GM19438 (cell line): ENCODE data around the gene HEPN1.

Source experiments
- ATAC-seq: cut with Tn5 transposase; IDR thresholded peaks from one replicate; pipeline ENCODE4 v1.9.1; 2021; ENCODE audit warnings: low read depth; ENCODE audit not compliant: unreplicated experiment

Gene HEPN1

DNA sequence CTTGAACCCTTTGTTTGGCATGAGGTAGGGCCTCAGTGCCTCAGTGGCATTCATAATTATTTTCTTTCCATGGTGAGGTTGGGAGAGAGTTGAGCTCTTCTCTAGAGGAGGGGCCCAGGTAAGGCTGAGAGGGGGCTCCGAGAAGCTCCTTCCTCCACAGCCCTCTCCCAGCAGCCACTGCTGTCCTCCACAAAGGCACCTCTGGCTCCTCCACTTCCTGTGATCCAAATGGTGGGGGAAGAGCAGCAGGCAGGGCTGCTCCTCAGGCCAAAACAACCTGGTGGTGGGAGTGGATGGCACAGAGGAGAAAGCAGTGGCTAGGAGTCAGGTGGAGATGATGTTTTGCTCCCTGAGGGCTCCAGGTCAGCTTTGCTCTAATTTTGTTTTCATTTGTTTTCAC lies 34.7 kb upstream of the HEPN1 start:
- no peak for ATAC-seq

DNA sequence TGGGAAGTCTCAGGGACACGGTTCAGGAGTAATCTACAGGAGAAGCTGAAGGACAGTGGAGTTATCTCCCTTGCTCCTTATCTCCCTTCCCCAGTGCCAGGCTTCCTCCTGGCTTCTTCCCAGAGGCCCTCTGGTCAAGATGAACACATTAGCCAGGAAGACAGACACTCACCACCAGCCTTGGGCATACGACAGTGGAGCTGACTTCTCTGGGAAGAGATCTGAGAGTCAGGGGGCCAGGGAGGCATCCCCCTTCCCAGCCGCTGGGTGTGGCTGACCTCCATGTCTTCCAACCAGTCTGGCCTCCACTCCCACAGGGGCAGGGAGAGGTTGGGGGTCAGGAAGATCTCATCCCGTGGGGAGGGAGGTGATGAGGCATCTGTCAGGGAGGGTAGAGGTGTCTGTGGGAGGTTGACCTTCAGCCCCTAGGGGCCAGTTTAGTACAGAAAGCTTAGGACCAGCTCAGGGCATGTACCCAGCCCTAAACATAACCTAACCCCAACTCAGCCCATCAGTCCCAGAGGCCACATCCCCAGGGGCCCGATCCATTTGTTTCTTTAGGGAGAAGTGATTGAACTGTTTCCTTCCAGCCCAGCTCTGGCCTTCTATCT lies 34.1 kb upstream of the HEPN1 start:
- no peak for ATAC-seq

DNA sequence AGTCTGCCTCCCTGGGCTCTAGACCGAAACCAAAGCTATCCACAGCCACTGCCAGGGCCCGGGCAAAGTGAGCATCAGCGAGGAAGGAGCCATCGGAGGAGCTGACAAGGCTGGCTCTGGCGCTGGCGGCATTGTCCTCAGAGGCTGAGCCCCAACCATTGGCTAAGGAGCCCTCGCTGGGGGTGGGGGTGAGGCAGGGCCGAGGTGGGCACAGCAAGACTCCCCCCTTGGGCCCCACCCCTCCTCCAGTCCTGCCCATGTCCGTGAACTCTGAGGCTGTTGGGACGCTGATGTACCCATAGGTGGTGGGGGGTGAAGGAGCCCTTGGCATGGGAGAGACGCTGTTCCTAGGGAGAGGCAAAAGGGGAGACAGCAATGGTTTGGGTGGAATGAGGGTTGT lies 32.6 kb upstream of the HEPN1 start:
- no peak for ATAC-seq

DNA sequence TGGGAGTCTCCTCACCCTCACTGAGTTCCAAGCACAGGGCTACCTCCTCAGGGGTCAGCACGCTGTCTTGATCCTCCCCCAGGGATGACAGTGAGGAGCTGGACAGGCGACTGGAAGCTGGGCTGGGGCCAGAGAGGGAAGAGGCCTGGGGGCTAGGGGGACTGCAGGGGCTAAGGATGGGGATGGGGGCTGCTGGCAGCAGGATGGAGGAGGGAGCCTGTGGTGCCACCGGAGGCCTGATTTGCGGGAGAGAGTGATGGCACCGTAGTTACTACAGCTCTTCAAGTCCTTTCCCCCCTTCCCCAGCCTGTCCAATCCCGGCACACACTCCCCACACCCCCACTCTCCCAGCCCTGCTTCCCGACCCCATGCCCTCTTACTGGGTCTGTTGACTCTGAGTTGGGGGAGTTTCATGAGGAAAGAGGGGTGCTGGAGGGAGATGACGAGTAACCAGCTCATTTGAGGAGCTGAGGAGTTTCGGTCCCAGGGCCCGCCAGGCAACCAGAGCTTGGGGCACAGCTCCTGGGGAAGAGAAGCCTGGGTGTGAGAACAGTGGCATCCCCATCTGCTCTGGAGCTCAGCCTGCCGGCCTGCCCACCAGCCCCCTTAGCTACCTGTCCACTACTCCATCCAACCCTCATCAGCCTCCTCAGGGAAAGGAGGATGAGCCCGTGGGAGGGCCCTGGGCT lies 31.9 kb upstream of the HEPN1 start:
- no peak for ATAC-seq

DNA sequence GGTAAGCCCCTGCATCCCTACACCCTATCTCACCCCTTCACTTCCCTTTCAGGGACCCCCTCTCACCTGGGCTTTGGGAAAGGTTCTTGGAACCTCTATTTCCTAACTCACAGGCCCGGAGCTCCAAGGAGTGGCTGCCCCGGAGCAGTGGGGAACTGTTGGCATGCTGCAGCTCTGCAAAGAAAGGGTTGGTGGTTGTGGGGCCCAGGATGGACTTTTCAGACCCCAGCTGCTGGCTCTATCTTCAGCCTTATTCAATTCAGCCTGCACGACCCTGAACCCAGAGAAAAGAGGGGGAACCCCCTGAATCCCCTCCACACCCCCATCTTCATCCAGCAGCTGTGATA lies 31.4 kb upstream of the HEPN1 start:
- ATAC-seq, result no peak

DNA sequence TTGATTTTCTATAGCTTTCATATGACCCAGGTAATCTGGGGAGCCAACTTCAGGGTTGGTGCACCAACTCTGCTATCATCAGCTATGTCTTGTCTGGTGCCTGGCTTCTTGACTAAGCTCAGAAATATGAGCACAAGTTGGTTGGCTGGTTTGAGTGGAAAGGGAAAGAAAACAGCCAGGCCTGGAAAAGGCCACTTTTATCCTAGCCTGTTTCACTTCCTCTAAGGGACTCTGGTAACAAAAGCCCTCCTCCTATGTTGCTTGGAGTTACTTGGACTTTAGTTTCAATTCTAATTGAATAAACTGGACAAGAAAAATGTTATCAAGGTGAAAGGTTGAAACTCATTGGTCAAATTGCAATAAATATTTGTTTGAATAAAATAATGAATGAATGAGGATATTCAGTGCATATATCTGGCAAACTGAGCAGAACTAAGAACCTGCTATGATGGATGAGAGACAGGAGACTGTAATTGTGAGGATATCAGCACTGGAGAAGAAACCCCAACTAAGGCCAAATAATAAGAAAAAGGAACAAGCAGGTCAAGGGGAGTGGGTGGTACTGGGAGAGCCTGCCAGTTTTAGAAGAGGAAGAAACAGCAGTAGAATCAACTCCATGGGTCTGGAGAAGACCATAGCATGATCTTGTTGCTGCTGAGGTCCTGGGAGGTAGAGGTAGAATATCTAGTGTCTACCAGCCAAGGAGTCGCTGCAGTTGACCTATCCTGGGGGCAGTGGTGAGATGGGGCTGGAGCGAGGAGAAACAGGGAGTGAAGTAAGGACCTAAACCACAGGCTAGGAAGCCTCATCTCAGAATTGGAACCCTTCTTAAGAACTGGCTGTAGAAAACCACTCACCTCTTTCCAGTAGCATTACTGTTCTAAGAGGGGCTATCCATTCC lies 29.6 kb upstream of the HEPN1 start:
- no peak for ATAC-seq

DNA sequence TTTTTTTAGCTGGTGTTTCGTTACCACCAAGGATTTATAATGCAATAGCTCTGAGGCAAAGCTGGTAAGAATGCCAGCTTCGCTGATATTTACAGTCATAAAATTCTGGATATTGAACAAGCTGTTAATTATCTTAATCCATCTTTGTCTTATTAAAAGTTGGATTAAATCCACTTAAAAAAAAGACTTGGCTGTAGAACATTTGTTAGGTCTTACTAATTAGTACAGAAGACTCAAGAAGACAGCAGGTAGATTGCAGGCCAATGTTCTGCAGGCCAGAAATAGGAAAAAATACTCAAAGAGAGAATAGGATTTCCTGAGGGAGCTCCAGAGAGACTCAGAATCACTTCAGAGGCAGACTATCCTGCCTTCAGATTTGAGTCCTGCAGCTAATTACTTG lies 28.9 kb upstream of the HEPN1 start:
- no peak for ATAC-seq

DNA sequence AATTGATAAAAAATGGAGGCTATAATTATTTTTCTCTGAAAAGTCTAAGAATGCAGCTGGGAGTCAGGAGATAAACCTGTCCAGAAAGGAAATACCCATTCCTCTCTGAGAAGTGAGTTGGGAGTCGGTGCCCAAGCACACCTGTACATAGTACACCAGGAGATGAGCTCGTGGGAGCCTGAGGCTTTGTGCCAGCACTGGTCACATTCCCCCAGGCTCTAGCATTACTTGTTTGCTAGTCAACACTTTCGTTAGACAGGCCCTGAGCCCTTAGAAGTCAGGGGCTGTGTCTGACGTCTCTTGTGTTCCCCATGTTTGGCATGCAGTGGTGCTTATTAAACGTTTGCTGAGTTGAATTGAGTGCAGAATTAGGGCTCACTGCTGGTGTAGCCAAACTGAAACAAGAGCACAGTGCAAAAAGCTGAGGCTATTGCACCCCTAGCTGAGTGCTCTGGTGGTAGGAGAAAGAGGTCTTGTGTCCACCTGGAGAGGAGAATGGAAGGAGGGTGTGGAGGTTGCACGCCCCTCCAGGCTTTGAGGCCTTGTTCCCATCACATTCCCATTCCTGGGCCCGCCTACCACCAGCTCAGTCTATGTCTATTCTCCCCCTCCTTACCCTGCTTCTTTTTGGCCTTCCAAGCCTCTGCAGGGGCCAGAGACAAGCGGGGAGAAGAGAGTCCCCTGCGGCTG lies 28.2 kb upstream of the HEPN1 start:
- ATAC-seq, result no peak

DNA sequence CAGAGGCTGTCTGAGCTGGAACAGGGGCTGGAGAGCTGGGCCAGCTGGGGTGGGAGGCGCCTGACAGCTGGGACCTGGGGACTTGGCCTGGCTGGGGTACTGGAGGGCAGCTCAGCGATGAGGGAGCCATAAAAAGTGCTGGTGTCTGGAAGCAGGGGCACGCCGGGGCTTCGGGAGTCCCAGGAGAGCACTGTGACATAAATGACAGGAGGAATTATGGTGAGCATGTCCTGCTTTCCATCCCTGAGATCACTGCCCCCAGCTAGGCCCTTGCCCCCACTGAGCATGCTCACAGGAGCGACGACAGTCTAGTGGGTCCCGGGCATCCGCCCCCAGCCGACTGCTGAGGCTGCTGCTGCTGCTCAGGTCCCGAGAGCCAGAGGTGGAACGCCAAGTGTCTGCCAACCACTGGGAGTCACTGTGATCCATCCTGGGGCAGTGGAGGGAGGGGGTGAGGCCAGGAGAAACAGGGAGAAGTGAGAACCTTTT lies 27.6 kb upstream of the HEPN1 start:
- ATAC-seq, result no peak

DNA sequence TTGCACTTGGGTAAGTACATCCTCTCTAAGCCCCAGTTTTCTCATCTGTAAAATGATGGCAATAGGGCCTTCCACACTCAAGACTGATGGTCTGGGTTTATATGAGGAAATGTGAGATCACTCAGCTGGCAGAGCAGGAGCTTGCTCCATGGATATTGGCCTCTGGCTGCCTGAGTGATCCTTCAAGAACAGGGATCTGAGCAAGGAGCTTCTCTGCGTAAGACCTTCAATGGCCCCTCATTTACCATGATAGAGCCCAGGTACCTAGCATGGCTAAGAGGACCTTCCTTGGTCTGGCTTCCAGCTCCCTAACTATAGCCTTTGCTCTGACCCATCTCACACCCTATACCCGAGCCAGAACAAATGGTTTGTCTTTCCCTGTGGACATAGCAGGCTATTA lies 26.9 kb upstream of the HEPN1 start:
- no peak for ATAC-seq

DNA sequence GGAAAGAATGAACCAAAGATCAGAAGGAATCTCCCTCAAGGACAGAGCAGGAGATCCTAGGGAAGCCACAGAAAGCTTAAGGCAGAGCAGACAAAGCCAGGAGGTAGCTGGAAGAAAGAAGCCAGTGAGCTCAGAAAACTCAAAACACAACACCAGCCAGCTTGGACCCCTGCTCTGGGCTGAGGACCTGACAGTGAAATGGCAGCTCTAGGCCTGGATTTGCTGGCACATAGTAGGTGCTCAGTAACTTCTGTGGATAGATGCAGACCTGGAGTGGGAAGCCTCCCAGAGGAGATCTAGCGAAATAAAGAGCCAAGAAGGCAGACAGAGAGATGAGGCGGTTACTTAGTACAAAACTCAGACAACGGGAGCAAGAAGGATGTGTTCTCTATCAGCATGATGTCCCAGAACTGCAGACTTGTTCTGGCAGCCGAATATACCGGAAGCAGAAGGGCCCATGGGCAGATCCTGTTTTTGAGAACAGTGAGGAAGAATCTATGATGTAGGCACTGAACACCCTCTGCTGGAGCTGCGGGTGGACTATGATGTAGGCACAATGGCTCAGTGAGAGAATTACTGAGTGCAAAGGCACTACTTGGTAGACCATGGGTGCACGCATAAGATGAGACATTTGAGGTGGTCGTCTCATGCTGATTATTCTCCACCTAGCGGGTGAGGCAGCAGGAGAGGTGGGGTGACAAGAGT lies 26.1 kb upstream of the HEPN1 start:
- no peak for ATAC-seq

DNA sequence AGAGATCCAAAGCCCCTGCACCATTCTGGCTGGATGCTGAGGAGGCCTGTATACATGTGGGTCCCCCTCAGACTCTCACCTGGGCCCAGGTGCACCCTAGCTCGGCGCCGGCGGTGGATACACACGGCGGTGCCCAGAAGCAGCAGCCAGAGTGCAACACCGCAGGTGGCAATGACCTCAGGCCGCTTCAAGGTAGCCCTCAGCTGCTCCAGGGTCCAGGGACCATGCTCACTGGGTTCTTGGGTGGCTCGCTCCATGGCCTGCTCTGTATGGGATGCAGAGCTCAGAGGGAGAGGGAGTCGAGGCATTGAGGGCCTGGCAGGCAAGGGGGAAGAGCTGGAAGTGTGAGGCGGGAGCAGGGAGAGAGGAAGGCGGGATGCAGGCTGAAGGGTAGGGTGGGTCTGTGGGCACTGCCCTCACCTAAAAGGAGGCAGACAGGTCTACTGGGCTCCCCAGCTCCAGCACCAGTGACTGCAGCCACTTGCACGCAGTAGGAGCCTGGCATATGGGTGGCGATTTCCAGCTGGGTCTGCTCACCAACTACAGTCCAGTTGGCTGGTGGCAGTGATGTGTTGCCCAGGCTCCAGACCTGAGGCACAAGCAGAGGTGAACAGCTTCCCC lies 25.2 kb upstream of the HEPN1 start:
- ATAC-seq, result no peak

DNA sequence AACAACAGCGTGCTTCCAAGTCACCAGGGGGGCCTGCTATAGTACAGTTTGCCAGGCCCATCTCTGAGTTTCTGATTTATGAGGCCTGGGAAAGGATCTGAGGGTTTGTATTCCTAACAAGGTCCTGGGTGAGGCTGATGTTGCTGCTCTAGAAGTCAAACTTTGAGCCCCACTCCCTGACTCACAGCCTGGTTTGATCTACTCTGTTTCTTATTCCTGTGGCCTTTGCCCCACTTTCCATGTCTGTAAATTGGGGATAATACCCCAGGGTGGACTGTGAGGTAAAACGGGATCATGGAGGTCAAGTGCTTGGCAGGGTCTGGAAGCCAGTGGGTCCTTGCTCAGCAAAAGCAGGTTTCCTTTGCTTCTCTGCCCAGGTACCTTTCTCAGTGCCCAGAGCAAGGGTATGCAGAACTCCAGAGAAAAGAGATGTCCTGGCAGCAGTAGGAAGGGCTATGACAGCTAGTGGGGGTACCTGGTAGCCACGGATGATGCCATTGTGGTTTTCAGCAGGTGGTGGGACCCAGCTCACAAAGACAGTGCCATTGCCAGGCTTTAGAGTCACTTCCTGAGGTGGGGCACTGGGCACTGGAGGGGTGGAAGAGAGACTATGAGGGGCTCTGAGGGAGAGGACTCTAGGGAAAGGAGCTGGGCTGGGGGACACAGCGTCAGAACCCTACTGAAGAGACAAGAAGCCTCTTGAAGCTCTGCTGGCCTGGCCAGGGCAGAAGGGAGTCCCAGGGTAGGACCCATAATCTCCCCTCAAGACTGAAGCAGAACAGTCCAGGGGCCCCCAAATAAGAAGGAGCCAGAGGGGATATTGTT lies 24.2 kb upstream of the HEPN1 start:
- ATAC-seq, result no peak

DNA sequence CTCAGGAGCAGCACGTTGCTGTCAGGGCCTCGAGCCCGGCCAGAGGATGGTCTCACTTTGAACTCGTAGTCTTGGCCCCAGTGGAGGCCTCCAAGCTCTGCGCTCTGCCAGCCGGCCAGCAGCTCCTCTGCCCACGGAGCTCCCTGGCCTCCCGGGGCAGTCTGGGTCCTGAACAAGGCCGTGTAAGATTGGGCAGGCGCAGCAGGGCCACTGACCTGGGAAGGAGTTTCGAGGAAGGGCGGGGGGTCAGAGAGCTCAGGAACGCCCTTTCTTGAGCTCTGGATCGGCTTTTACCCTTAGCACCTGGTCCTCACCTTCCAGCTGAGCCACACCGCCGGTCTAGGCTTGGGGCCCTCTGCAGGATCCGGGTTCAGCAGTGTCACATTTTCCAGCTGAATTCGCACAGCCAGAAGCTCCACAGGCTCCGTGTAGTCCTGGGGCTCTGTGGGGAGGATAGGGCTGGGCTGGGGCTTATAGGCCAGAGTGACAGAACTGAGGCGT lies 23.5 kb upstream of the HEPN1 start:
- ATAC-seq, result no peak

DNA sequence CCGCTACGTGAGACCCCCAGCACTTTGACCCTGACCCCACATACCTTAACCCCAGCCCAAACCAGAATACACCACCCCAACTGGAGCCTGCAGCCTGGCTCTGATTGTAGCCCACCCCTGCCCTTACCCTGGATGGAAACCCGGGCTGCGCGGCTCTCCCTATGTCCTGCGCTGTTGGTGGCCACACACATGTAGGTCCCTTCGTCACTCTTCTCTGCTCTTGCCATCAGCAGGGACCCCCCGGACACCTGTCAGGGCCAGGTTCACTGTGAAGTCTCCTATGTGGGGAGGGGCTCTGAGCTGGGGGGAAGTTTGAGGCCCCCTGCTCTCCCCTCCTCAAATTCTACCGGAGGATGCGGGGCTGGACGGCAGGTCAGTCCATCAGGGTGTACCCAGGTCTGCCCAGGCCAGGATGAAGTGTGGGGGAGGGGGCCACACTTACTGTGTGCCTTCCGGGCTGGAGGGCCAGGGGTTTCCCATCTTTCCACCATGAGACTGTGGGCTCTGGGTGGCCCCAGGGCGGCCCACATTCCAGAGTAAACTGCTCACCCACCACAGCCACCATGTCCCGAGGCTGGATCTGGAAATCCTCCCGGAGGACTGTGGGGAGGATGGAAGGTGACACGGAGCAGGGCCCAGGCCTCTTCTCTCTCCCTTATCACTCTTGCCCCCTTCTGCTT lies 22.8 kb upstream of the HEPN1 start:
- no peak for ATAC-seq

DNA sequence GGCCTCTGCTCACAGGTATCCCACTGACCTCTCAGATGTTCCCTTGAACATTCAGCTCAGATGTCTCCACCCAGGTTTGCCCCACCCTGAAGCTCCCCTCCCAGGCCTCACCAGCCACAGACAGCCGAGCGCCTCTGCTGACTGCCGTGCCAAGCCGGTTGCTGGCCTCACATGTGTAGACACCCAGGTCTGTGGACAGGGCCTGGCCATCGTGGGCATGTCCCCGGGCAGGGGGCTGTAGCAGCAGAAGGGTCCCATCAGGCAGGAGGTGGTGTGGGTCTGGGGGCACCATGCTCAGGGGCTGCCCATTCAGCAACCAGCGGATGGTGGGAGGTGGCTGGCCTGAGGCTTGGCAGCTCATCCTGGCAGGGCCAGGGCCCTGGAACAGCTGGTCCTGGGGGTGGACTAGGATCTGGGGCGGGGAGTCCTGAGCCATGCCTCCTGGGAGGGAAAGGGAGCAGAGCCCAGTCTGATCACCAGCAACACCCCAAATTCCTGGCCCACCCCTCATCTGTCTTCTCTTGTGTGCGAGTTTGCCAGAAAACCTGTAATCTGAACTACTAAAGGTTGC lies 22.1 kb upstream of the HEPN1 start:
- no peak for ATAC-seq

DNA sequence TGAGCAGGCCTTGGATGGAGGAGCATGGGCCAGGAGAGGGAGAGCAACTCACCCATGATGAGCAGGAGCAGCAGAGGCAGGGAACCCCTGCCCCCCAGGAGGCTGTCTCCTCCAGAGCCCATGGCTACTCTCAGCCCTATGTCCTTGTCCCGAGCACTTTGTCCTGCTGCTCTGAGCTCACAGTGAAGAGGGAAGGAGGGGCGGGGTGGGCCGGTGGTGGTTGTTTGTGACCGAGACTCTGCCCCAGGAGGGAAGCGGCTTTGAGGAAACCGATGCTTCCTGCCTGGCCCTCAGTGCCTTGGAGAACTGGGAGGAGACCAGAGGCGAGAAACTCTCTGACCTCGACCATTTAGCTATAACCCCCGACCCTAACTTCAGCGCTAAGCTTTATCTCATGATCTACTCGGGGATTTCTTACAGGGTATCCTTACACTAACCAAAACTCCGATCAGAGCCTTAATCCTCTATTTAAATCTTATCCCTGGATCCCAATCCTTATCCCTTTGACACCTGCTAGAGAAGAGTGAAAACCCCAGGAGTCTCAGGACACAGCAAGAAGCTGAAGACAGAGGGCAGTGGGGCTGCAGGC lies 21.3 kb upstream of the HEPN1 start, which contains the start of gene ROBO4:
Gene ROBO4, minus strand, starts transcription at position 192 of the 589 bp plus-strand sequence. Its CDS starts 70 bp downstream, at position 122.
- ATAC-seq, result no peak
